ENCODE measurements around the gene LIG1. TPM values are rescaled to one million over a fixed set of nuclear protein-coding genes. Genes with fewer than 3 reads are reported as not detected.

Gene LIG1
- total RNA-seq, 3 donors from 2014 or later (not counting 1 experiment from before 2014, with no cell fraction given) = 45.4 to 65.2 (median 57.2) TPM

DNA sequence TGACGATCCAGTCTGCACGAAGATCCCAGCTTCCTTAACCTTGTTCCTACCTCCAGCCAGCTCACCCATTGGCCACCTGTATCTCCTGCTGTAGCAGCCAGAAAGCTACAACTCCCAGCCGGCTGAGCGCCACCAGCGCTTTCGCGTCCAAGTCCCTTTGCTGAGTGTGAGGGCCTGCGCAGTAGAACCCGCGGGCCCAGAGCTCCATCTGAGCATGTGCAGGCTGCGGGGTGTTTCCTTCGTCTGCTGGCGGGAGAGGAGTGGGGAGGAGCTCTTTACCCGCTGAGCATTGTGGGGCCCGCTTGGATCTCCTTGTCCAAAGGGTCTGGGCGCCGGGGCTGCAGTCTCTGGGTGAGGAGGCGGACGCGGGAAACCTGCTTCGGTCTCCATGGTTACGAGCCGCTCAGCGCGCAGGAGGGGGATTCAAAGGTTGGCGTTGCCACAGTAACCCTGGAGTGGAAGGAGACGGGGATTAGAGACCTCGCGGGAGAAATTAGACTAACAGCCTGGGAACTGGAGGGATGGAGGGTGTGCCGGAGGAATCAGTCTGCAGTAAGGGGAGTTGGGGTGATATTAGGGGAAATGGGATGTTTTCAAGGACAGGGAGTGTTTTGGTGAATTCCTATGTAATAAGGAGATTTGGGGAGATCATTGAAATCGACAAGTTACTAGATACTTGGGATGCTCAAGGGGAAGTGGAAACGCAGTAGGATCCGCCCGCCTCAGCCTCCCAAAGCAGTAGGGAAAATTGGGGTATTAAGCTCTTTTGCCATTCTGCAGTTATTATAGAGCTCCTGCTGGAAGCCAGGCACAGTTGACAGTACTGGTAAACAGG lies 33.9 kb upstream of the LIG1 start:
- no peaks in the 10 kb centered on the region for H3K36me3 Mint-ChIP-seq
- no peak overlapping the region for H3K4me3 Mint-ChIP-seq
- H3K27me3 Mint-ChIP-seq (ENCODE audit: low read depth in 2 of 2) = no peaks in the 10 kb centered on the region
- peaks cover 8 to 9% of the 10 kb centered on the region in 2 donors for H3K4me1 Mint-ChIP-seq
- Histone ChIP-seq H3K9me3 (ENCODE audit: control insufficient read depth, insufficient read depth, low read length) (no peaks in the 10 kb centered on the region), H3K4me1 (ENCODE audit: control insufficient read depth, insufficient read depth, low read length) (peaks cover 13% of the 10 kb centered on the region), H3K4me3 (ENCODE audit: low read length) (peak overlapping the region; percentile 66), H3K36me3 (ENCODE audit: control insufficient read depth, insufficient read depth, low read length) (no peaks in the 10 kb centered on the region), H3K27me3 (ENCODE audit: control insufficient read depth, insufficient read depth, low read length) (no peaks in the 10 kb centered on the region), H3K27ac (ENCODE audit: low read length) (peak overlapping the region; percentile 43)
- ATAC-seq (peak; percentile 100), DNase-seq (peak; percentile 82 to 94)
- intact Hi-C loops (cut with micrococcal nuclease) = loop anchor here (1.0 kb wide), 1 partner anchor 56 kb away; no protein-coding TSS in a partner anchor
- no peaks in the 10 kb centered on the region for H3K9me3 Mint-ChIP-seq
- TF ChIP-seq, protein P1, sequence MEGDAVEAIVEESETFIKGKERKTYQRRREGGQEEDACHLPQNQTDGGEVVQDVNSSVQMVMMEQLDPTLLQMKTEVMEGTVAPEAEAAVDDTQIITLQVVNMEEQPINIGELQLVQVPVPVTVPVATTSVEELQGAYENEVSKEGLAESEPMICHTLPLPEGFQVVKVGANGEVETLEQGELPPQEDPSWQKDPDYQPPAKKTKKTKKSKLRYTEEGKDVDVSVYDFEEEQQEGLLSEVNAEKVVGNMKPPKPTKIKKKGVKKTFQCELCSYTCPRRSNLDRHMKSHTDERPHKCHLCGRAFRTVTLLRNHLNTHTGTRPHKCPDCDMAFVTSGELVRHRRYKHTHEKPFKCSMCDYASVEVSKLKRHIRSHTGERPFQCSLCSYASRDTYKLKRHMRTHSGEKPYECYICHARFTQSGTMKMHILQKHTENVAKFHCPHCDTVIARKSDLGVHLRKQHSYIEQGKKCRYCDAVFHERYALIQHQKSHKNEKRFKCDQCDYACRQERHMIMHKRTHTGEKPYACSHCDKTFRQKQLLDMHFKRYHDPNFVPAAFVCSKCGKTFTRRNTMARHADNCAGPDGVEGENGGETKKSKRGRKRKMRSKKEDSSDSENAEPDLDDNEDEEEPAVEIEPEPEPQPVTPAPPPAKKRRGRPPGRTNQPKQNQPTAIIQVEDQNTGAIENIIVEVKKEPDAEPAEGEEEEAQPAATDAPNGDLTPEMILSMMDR (IDR thresholded peaks at IDR 0.05) = no peak
- under 1% methylated on average over 34 of the region's 34 CpGs for WGBS (ENCODE audit: insufficient coverage)
- H3K27ac Mint-ChIP-seq = no peak overlapping the region

DNA sequence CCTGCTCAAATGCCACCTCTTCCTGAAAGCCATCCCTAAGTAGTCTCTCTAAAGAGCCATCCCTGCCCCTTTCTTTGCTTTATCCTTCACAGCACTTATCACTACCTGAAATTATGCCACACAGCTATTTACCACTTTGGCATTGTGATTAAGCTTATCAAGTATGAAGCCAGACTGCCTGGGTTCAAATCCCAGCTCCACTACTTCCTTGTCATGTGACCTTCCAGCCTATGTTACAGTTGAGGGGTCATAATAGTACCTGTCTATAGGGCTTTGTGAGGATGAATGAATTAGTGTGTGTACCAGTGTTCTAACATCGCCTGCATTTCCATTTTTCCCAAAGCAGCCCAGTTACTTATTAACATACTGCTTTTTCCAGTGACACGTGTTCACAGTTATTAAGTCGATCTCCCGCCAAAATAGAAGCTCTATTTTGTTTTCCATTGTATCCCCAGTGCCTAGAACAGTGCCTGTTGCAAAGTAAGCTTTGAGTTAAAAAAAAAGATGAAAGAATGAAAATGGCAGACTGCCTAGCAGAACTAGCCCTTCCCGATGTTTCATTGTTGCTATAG lies 33.2 kb upstream of the LIG1 start:
- Mint-ChIP-seq H3K4me1 (peaks cover 8 to 9% of the 10 kb centered on the region in 2 donors), H3K27ac (no peak overlapping the region), H3K4me3 (no peak overlapping the region), H3K36me3 (no peaks in the 10 kb centered on the region), H3K9me3 (no peaks in the 10 kb centered on the region), H3K27me3 (ENCODE audit: low read depth in 2 of 2) (no peaks in the 10 kb centered on the region)
- Histone ChIP-seq H3K4me3 (ENCODE audit: low read length) (peak overlapping the region; percentile 66), H3K9me3 (ENCODE audit: control insufficient read depth, insufficient read depth, low read length) (no peaks in the 10 kb centered on the region), H3K27ac (ENCODE audit: low read length) (peak overlapping the region; percentile 43), H3K4me1 (ENCODE audit: control insufficient read depth, insufficient read depth, low read length) (peaks cover 13% of the 10 kb centered on the region), H3K27me3 (ENCODE audit: control insufficient read depth, insufficient read depth, low read length) (no peaks in the 10 kb centered on the region), H3K36me3 (ENCODE audit: control insufficient read depth, insufficient read depth, low read length) (no peaks in the 10 kb centered on the region)
- peak in 1 of 2 donors; percentile 13 for DNase-seq
- TF ChIP-seq, protein P1 (IDR thresholded peaks at IDR 0.05) = no peak
- ATAC-seq = no peak
- intact Hi-C loops (cut with micrococcal nuclease) = loop anchor here (1.0 kb wide), 1 partner anchor 57 kb away; no protein-coding TSS in a partner anchor
- 27% methylated on average over 5 of the region's 5 CpGs for WGBS (ENCODE audit: insufficient coverage)

DNA sequence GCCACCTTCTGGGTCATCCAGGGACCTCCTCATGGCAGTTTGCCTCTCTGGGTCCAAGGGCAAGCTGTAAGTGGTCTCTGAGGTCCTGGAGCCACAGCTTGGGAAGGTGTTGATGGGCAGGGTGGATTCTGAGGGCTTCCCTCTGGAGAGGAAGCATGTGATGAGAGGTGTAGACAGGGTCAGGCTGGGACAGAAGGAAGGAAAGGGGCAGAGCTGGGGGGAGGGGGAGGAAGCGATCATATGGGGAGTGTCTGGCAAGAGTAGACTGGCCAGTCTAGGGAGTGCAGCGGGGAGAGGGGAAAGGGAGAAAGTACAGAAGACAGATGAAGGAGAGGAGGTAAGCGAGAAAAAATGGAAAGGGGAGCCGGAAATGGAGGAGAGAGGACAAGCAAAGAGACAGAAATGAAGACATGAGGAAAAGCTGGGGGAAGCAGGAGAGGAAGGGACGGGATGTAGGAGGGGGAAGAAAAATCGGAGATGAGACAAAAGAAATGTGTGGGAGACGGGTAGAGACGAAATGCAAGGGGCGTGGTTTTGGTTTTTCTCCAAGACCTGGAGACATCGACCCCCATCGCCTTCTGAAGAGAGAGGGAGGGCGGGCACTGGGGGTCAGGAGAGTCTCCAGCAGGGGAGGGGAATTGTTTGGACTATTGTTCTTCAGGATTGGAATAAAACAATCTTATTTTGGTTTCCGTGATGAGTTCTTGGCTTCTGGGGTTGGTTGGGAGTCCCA lies 27.0 kb upstream of the LIG1 start:
- 87% methylated on average over 13 of the region's 13 CpGs for WGBS (ENCODE audit: insufficient coverage)
- DNase-seq (no peak), ATAC-seq (no peak)
- H3K4me3 ChIP-seq (ENCODE audit: low read length) = no peak overlapping the region
- H3K36me3 ChIP-seq (ENCODE audit: control insufficient read depth, insufficient read depth, low read length) = no peaks in the 10 kb centered on the region
- TF ChIP-seq, protein P1 (IDR thresholded peaks at IDR 0.05) = no peak
- no peaks in the 10 kb centered on the region for H3K27me3 ChIP-seq (ENCODE audit: control insufficient read depth, insufficient read depth, low read length)
- Mint-ChIP-seq H3K27ac (no peak overlapping the region), H3K4me1 (peaks cover 4 to 6% of the 10 kb centered on the region in 2 donors), H3K27me3 (ENCODE audit: low read depth in 2 of 2) (no peaks in the 10 kb centered on the region), H3K9me3 (no peaks in the 10 kb centered on the region), H3K4me3 (no peak overlapping the region), H3K36me3 (no peaks in the 10 kb centered on the region)
- intact Hi-C loops (cut with micrococcal nuclease) = no loop called here
- H3K9me3 ChIP-seq (ENCODE audit: control insufficient read depth, insufficient read depth, low read length) = no peaks in the 10 kb centered on the region
- H3K4me1 ChIP-seq (ENCODE audit: control insufficient read depth, insufficient read depth, low read length) = peaks cover 11% of the 10 kb centered on the region
- no peak overlapping the region for H3K27ac ChIP-seq (ENCODE audit: low read length)

Measured in natural killer cell (primary cell).